ENCODE measurements around the gene NUCKS1. TPM values are rescaled to one million over a fixed set of nuclear protein-coding genes. Genes with fewer than 3 reads are reported as not detected.

The NUCKS1 gene
- polyA plus RNA-seq, 3 donors, result 457 to 475 (median 459) TPM

DNA sequence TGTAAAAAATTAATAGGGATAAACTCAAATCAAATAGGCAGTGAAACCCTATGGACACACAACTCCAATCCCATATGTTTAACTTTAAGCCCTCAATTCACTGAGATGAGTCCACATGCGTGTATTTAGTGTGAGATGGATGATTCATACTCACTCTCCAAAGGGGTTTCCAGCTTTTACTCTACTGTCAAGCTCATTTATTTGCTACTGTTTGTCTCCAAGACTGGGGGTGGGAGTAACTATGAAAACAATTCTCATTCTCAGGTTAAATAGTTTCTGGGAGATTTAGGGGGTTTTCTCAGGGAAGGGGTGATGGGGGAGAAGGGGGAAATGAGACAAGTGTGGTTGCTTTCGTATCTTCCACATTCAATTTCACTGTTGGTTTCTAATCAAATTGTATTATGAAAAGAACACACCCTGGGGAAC lies 22.6 kb upstream of the NUCKS1 start:
- DNase-seq (ENCODE audit: low read depth in 3 of 3, low spot score in 2 of 3), result no peak

DNA sequence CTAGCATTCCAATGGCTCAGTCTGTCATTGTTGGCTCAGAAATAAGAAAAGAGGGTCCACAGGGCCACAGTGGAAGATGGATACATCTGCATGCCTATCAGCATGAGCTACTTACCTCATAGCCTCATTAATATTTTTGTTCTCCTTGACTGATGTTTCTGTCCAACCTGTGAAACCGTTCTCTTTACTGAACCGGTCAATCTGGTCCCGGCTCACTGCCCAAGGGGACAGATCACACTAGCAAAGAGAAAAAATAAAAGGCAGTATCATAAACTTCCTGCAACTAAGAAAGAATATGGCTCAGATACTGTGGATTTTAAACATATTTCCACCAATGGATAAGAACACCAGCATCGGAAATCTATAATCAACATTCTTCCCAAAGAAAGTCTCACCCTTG lies 20.6 kb upstream of the NUCKS1 start:
- DNase-seq (ENCODE audit: low read depth in 3 of 3, low spot score in 2 of 3), result no peak

DNA sequence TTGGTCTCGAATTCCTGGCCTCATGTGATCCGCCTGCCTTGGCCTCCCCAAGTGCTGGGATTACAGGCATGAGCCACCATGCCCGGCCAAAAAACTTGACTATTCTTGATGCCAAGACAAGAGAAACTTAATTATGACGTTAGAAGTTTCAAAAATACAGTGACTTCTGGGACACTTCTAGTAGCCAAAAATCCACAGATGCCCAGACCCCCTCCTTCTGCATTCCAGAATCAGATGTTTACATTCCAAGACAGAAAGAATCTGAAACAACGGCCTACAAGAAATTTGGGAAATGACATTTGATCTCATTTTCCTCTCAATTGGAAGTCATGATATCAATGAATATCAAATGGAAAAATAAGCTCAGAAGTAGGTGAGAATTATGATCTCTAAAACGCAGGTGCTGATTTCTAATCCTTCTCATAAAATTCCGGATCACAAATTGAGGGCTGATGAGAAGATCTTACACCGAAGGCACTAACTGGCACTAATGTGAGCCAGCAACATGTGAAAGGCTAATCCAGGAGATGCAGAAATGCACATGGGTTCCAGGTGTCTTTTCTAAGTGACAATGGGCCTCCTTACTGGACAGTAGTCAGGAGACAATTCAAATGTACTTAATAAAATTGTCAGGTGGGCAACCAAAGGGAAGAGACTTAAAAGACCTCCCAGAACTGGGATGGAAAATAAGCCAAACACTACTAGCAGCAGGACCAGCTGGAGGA lies 19.8 kb upstream of the NUCKS1 start:
- DNase-seq (ENCODE audit: low read depth in 3 of 3, low spot score in 2 of 3), result no peak

DNA sequence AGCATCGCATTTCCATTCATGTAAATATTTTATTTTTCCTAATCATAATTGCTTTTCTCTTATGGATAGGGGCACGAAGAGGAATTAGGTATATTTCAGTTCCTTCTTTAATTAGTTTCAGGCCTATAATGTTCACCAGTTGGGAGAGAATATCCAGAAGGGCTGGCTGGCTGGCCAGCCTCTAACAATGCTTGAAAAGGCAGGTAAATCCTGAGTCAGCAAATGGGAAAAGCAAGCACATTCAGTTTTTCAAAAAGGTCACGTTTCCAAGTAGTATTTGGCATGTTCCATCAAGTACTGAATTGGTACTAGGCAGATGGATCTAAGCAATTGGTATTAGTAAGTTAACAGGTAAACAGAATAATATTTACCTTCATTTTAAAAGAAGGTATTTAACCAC lies 17.3 kb upstream of the NUCKS1 start:
- DNase-seq (ENCODE audit: low read depth in 3 of 3, low spot score in 2 of 3), result no peak

DNA sequence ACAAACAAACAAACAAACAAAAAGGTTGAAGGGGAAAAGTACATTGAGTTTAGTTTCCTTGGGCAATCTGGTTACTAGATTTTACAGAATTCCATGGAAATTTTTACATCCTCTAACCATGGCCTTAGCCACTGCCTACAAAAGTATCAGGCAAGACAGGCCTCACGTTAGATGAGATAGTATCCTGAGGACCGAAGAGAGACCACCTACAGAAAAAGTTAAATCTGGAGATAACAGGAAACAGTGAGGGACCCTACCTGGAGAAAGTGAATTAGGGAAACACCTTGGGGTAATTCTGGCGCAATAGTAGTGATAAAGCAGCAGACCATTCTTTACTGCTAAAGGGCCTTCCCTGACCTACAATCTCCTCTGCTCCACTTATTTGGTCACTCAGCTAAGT lies 16.6 kb upstream of the NUCKS1 start:
- no peak for DNase-seq (ENCODE audit: low read depth in 3 of 3, low spot score in 2 of 3)

DNA sequence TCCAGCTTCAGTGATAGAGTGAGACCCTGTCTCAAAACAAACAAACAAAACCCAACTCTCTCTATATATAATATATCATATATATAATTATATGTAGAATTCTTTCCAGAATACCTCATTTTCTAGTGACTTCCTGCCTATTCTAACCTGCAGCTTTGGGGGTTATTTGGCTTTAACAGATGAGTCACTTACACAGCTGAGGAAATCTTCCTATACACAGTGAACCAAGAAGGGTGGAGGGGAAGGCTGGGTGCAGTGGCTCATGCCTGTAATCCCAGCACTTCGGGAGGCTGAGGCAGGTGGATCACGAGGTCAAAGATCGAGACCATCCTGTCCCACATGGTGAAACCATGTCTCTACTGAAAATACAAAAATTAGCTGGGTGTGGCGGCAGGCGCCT lies 16.1 kb upstream of the NUCKS1 start:
- DNase-seq (ENCODE audit: low read depth in 3 of 3, low spot score in 2 of 3), result no peak

DNA sequence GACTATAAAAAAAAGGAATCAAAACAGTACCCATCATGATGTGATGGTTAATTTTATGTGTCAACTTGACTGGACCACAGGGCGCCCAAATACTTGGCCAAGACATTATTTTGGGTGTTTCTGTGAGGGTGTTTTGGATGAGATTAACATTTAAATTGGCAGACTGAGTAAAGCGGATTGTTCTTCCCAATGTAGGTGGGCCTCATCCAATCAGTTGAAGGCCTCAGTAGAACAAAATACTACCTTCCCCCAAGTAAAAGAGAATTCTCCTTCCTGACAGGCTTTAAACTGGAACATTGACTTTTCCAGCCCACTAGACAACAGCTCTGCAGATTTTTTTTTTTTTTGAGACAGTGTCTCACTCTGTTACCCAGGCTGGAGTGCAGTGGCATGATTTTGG lies 14.6 kb upstream of the NUCKS1 start:
- DNase-seq (ENCODE audit: low read depth in 3 of 3, low spot score in 2 of 3), result no peak

DNA sequence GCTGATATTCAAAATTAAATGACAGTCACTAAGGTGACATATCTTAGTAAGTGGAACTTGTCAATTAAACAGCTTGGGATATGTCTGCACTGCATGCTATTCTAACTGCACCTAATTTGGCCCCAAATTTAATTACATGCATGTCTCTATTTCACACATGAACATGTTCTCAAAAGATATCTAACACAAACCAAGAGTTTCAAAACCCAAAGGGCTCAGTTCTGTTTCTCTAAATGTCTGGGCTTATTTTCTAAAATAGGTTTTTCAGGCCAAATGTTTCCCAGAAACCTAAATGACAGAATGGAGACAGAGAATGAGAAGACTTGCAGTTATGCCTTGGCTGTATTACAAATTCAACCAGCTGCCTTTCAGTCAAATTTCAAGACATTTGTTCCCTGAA lies 14.0 kb upstream of the NUCKS1 start:
- DNase-seq (ENCODE audit: low read depth in 3 of 3, low spot score in 2 of 3), result no peak

DNA sequence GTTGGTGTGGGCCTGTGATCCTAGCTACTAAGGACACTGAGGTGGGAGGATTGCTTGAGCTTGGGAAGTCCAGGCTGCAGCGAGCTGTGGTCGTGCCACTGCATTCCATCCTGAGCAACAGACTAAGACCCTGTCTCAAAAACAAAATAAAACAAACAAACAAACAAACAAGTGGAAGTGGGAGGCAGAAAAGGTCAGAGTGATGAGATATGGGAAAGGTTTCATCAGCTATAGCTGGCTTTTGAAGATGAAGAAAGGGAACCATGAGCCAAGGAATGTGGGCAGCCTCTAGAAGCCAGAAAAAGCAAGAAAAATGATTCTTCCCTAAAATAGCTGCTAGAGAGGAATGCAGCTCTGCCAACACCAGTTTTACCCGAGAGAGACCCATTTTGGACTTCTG lies 10.6 kb upstream of the NUCKS1 start:
- no peak for DNase-seq (ENCODE audit: low read depth in 3 of 3, low spot score in 2 of 3)

DNA sequence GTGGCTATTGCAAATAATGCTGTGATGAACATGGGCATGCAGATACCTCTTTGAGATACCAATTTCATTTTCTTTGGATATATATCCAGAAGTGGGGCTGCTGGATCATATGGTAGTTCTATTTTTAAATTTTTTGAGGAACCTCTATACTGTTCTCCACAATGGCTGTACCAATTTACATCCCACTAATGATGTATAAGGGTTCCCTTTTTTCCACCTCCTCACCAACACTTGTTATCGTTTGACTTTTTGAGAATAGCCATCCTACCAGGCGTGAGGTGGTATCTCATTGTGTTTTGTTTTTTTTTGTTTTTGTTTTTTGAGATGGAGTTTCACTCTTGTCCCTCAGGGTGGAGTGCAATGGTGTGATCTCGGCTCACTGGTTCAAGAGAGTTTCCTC lies 6.6 kb upstream of the NUCKS1 start:
- no peak for DNase-seq (ENCODE audit: low read depth in 3 of 3, low spot score in 2 of 3)

DNA sequence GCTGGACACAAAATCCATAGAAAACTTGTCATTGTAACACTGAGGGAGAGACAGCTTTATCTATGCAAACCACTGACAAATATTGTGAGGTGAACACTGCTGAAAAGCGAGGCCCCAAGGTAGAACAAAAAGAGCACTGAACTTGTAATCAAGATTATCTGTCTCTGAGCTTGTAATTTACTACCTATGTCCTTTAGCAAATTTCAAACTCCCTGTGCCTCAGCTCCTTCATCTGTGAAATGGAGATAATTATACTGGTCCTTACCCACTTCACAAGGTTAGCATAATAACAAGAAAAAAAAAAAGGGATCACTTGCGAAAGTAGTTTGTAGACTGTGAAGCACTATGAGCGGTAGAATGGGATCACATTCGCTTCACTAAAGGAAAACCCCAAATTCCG lies 4.9 kb upstream of the NUCKS1 start:
- no peak for DNase-seq (ENCODE audit: low read depth in 3 of 3, low spot score in 2 of 3)

DNA sequence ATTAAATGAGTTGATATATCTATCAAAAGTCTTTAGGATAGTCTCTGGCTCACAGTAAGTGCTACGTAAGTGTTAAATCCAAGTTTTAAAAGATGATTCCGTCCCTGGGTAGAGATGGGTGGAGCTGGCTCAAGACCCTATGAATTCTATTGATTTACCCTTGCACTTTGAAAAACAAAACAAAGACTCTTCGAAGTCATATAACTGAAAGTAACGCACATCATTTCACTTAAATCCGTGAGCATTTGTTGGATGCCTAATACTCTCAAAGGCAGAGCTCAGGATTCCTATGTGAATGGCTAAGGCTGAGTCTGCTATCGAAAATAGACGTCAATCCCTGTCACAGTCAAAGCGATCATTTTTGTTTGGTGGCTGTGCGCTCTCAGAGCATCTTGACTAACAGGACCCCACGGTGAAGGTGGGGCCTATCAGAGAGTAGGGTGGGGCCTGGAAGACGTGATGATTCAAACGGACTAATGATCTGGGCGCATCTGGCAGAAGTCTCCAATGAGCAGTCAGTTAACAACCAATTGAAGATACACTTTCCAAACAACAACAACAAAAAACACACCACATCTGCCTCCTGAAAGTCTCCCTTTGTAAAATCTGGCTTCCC lies 1.2 kb upstream of the NUCKS1 start:
- DNase-seq (ENCODE audit: low read depth in 3 of 3, low spot score in 2 of 3), result no peak

DNA sequence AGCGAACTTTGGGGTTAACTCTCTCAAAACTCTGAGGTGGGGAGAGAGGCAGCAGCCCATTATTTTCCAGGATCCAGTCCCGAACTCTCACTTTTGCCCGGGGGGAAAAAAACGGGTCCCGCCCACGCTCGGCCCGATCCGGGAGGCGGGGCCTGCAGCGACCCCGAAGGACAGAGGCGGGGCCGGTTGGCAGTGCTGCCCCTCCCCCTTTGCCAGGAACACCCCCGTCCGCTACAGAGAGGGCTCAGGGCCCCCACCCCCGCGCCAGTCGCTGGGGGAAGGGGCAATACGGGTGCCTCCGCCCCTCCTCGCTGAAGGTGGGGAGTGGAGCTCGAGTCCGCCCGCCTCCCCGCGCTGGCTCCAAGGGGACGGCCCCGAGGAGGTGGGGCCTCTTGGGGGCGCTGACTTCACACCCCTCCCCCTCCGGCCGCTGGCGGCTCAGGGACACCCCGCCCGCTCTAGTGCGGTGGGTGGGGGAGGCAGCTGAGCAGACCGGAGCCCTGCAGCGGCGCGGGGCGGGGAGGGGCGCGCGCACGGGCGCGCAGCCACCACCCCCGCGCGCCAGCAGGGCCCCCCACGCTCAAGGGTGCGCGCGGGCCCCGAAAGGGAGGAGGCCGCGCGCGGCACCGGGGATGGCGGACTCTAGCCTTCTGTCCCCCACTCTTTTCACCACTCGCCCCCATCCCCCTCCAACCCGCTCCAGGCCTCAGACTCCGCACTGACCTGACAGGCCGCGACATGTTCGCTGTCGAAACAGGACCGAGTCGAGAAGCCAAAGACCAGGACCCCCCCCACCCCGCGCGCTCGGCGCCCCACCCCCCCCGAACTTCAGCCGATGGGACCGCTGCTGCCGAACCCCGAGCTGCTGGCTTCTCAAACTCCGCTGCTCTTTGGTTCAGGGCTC lies 496 bp downstream of the NUCKS1 start:
- DNase-seq (ENCODE audit: low read depth in 3 of 3, low spot score in 2 of 3), result peak; percentile 76 to 85 (median 81)

DNA sequence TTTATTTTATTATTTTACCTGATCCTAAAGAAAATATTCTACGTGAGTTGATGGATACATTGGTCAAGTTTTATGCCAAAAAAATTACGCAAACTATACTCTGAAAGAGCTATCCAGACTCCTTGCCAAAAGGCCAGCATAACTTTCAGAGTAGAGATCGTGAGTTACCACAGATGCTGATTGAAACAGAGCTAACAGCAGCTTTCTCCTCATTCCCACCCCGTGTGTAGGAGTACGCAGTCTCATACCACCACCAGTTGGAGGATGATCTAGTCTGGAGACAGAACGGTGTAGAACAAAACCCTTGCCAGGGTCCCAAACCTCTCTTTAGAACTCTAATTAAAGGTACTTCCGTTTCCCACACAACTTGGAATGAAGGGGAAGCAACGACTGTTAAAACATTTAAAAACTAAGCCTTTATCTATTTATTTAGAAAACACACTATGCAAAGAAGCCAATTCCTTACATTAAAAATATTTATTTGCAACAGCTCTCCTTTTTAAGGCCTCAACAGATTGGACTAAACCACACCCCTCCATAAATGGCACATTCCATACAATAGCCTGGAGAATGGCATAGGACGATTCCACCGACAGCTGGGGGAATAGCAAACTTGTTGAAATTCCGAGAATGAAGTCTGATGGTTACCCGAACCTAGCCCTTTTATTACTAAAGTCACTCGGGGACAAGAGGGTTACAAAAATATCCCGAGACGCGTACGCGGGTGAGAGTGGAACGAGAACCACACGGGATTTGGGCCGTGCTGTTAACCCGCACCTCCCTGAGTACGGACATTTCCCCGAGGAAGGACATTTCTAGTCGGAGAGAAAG lies 1.4 kb downstream of the NUCKS1 start:
- DNase-seq (ENCODE audit: low read depth in 3 of 3, low spot score in 2 of 3), result peak; percentile 70 to 82 (median 73)

DNA sequence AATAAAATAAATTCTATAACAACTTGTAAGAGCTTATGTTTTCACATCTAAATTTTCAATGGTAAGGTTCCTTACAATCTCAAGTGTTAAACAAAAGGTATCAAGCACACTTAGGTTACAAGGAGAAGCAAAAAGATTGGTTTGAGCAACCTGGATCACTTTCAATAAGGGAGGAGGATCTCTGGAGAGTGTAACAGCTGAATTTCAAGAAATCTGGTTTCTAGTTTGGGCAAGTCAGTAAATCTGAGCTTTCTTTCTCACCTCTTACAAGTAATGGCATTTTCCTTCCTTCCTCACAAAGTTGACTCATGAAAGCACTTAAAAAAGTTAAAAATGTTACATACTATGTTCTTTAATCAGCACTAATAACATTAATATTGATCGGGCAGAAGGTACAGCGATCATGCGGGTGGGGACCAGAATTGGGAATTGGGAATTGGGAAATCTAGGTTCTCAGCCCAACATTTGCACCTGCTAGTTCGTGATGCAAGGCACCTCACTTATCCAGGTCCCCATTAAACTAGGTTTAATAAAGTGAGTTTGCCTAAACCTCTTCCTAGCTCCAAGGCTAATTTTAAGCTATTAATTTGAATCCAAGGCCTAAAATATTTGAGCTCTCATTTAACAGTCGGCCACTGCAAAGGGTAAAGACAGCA lies 3.1 kb downstream of the NUCKS1 start:
- no peak for DNase-seq (ENCODE audit: low read depth in 3 of 3, low spot score in 2 of 3)

DNA sequence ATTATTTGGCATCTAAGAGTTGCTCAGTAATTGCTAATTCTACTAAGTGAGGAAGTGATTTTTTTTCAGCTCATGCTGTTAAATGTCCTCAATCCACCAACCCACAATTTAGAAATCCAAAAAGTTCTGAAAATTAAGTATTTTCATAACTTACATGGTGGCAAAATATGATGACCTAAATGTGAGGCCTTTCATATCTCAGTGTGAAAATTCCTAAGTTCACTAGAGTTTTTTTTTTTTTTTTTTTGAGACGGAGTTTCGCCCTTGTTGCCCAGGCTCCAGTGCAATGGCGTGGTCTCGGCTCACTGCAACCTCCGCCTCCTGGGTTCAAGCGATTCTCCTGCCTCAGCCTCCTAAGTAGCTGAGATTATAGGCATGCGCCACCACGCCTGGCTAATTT lies 5.6 kb downstream of the NUCKS1 start:
- no peak for DNase-seq (ENCODE audit: low read depth in 3 of 3, low spot score in 2 of 3)

DNA sequence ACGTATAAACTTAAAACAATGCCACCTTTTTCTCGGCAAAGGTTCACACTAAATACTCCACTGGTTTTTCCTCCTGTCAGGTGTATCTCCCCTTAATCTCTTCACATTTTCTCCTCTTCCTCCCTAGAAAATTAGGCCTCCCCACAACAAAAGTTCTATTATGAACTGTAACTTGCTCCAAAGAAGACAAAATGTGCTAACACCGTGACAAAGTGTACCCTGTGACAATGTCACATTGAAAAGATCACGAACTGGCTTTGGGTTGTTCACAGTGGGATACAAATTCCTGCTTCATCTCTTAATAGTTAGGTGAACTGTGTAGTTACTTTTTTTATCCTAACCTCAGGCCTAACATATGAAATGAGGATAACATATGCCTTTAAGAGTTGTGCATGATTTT lies 6.0 kb downstream of the NUCKS1 start:
- DNase-seq (ENCODE audit: low read depth in 3 of 3, low spot score in 2 of 3), result no peak

DNA sequence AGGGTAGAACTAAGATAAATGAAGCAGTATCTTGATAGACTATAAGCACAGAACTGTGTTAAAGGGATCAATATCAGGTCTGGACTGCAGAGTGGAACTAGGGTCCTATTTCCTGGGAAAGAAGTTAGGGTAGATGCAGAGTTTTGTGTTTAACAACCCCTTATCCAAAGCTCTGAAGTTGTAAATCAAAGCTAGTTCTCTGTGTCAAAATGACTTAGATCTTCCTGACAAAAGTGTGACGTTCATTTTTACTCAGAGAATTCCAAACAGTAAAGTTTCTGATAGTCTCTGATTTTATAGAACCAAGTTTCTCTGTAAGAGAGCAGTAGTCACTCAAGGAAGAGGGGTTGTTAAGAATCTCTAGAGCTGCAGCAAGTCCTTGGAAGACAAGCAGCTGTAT lies 8.3 kb downstream of the NUCKS1 start:
- no peak for DNase-seq (ENCODE audit: low read depth in 3 of 3, low spot score in 2 of 3)

DNA sequence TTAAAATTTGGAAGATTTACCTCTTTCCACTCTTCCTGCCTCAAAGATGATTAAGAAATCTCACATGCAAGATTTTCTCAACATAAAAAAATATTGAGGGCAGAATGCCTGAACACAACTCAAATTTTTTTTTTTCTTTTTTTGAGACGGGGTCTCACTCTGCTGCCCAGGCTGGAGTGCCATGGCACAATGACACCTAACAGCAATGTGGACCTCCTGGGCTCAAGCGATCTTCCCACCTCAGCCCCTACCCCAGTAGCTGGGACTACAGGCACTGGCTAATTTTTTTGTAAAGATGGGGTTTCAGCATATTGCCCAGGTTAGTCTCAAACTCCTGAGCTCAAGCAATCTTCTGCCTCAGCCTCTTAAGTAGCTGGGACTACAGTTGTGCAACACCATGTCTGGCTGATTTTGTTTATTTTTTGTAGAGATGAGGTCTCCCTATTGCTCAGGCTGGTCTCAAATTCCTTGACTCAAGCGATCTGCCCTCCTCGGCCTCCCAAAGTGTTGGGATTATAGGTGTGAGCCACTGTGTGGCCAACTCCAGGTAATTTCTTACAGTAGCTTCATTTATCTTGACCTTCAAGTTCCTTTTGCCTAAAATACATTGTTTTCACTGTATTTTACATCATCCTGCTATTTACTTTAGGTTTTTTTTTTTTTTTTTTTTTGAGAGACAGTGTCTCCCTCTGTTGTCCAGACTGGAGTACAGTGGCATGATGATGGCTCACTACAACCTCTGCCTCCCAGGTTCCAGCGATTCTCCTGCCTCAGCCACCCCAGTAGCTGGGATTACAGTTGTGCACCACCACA lies 10.4 kb downstream of the NUCKS1 start:
- no peak for DNase-seq (ENCODE audit: low read depth in 3 of 3, low spot score in 2 of 3)
